ENCODE results near the gene MESP2. TPM values are rescaled to one million over a fixed set of nuclear protein-coding genes. Genes with fewer than 3 reads are reported as not detected.

The MESP2 gene
- total RNA-seq, 2 experiments from 2014 or later = not detected

DNA sequence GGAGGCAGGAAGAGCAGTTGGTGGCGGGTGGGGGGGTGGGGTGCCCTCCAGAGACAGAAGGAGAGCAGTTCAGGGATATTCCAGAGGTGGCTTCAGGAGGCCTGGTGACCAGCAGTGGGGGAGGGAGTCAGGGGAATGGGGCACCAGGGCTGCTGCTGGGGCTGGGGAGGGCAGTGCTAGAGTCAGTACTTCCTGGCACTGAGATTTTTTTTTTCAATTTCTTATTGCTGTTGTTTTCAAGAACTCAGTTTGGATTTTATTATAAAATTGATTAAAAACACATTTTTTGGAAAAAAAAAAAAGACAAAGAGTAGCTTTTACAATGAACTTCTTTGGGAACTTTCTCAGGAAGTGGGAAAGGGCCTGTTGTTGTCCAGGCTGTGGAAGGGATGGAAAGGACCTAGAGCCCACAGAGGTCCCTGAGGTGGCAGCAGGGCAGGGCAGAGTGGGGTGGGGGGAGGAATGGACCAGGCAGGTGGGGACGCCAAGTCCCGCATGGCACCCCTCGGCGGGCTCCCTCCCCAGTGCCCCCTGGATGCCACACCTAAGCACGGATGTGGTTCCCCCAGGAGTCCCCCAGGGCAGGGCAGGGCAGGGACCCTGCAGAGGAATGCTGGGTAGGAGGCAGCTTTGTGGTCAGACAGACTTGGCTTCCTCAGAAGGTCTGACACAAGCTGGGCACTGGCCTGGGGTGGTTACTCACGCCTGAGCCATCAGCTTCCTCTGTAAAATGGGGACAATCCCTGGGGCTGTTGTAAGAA is 47.0 kb downstream of the MESP2 start:
- no peaks in the 10 kb centered on the region for H3K9me2 ChIP-seq (ENCODE audit: insufficient read depth, low read length)
- H3K9me3 ChIP-seq (ENCODE audit: low read length) = no peaks in the 10 kb centered on the region
- TF ChIP-seq CTCF (conservative IDR thresholded peaks at IDR 0.05; ENCODE audit: low read length) (no peak), EZH2phosphoT487 (IDR thresholded peaks at IDR 0.05; ENCODE audit: borderline replicate concordance, low read depth, low read length) (no peak)
- H4K20me1 ChIP-seq (ENCODE audit: insufficient read depth, low read length) = no peaks in the 10 kb centered on the region
- intact Hi-C loops (cut with micrococcal nuclease; ENCODE audit: unreplicated experiment) = no loop called here
- DNase-seq (ENCODE audit: low spot score) = no peak
- ChIA-PET CTCF (ENCODE audit: unreplicated experiment) (no interaction called here), POLR2A (interaction anchor here (0.6 kb wide), 1 partner anchor 131 kb away, joined by 3 read pairs; no protein-coding TSS in a partner anchor)
- H3K4me3 ChIP-seq (ENCODE audit: low read depth, low read length, poor library complexity, severe bottlenecking) = no peak overlapping the region
- no peak overlapping the region for H3K4me2 ChIP-seq (ENCODE audit: low read length)
- H3K36me3 ChIP-seq (ENCODE audit: insufficient read depth, low read length) = no peaks in the 10 kb centered on the region
- BruUV-seq (replicated peaks) = no TSS peak
- H3K27ac ChIP-seq (ENCODE audit: low read depth, low read length, poor library complexity, severe bottlenecking) = no peak overlapping the region
- no peaks in the 10 kb centered on the region for H3K4me1 ChIP-seq (ENCODE audit: insufficient read depth, low read length, poor library complexity, severe bottlenecking)
- H2AFZ ChIP-seq (ENCODE audit: low read length) = no peak overlapping the region
- no peaks in the 10 kb centered on the region for H3K79me2 ChIP-seq (ENCODE audit: insufficient read depth, low read depth, low read length)

DNA sequence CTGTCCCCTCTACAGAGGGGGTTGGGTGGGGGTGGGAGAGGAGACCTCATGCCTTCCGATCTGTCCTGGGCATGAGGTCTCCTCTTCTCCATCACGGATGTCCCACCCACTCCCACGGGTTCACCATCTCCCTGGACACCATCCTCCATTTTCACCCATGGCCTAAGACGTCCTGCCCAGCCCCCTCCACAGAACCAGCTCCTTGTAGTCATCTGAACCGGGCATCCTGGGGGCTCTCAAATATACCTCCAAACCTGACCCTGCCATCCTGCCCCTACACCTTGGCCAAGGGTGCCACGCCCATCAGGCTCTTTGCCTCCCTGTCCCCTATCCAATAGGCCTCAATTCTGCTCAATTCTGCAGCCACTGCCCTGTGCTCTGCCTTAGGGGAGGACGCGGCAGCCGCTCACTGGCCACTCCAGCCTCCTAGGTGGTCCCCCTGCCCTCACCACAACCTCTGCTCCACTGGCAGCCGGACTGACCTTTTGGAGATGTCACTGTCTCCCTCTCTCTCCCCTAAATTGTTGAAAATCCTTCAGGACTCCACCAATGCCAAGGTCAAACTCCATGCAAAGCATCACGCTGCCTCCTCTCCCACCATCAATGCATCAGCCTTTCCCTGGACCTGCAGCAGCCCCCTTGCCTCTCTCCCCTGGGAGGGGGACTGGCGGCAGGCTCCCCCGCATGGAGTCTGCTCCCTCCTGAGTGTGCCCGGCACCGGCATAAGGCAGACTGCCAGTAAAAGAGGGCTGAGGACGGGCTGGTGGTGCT is 47.9 kb downstream of the MESP2 start:
- no peak overlapping the region for H3K4me2 ChIP-seq (ENCODE audit: low read length)
- BruUV-seq (replicated peaks) = no TSS peak
- no peaks in the 10 kb centered on the region for H4K20me1 ChIP-seq (ENCODE audit: insufficient read depth, low read length)
- no peak for DNase-seq (ENCODE audit: low spot score)
- H3K9me2 ChIP-seq (ENCODE audit: insufficient read depth, low read length) = no peaks in the 10 kb centered on the region
- H3K4me3 ChIP-seq (ENCODE audit: low read depth, low read length, poor library complexity, severe bottlenecking) = no peak overlapping the region
- H3K36me3 ChIP-seq (ENCODE audit: insufficient read depth, low read length) = no peaks in the 10 kb centered on the region
- H3K9me3 ChIP-seq (ENCODE audit: low read length) = no peaks in the 10 kb centered on the region
- no peak overlapping the region for H2AFZ ChIP-seq (ENCODE audit: low read length)
- H3K79me2 ChIP-seq (ENCODE audit: insufficient read depth, low read depth, low read length) = no peaks in the 10 kb centered on the region
- ChIA-PET POLR2A (no interaction called here), CTCF (ENCODE audit: unreplicated experiment) (no interaction called here)
- H3K4me1 ChIP-seq (ENCODE audit: insufficient read depth, low read length, poor library complexity, severe bottlenecking) = no peaks in the 10 kb centered on the region
- intact Hi-C loops (cut with micrococcal nuclease; ENCODE audit: unreplicated experiment) = no loop called here
- no peak overlapping the region for H3K27ac ChIP-seq (ENCODE audit: low read depth, low read length, poor library complexity, severe bottlenecking)
- TF ChIP-seq EZH2phosphoT487 (IDR thresholded peaks at IDR 0.05; ENCODE audit: borderline replicate concordance, low read depth, low read length) (no peak), CTCF (conservative IDR thresholded peaks at IDR 0.05; ENCODE audit: low read length) (no peak)

- no peak overlapping the region for H2AFZ ChIP-seq (ENCODE audit: low read length)
- no peaks in the 10 kb centered on the region for H3K36me3 ChIP-seq (ENCODE audit: insufficient read depth, low read length)
- no peaks in the 10 kb centered on the region for H3K4me1 ChIP-seq (ENCODE audit: insufficient read depth, low read length, poor library complexity, severe bottlenecking)
- no peak overlapping the region for H3K4me2 ChIP-seq (ENCODE audit: low read length)
- H4K20me1 ChIP-seq (ENCODE audit: insufficient read depth, low read length) = no peaks in the 10 kb centered on the region
- H3K9me3 ChIP-seq (ENCODE audit: low read length) = no peaks in the 10 kb centered on the region
- ChIA-PET CTCF (ENCODE audit: unreplicated experiment) (no interaction called here), POLR2A (no interaction called here)
- intact Hi-C loops (cut with micrococcal nuclease; ENCODE audit: unreplicated experiment) = no loop called here
- H3K79me2 ChIP-seq (ENCODE audit: insufficient read depth, low read depth, low read length) = no peaks in the 10 kb centered on the region
- H3K27ac ChIP-seq (ENCODE audit: low read depth, low read length, poor library complexity, severe bottlenecking) = no peak overlapping the region
- BruUV-seq (replicated peaks) = no TSS peak
- H3K4me3 ChIP-seq (ENCODE audit: low read depth, low read length, poor library complexity, severe bottlenecking) = no peak overlapping the region
- H3K9me2 ChIP-seq (ENCODE audit: insufficient read depth, low read length) = no peaks in the 10 kb centered on the region
- no peak for DNase-seq (ENCODE audit: low spot score)
- TF ChIP-seq EZH2phosphoT487 (IDR thresholded peaks at IDR 0.05; ENCODE audit: borderline replicate concordance, low read depth, low read length) = no peak
- TF ChIP-seq CTCF (conservative IDR thresholded peaks at IDR 0.05; ENCODE audit: low read length) = no peak
These were observed 48.4 kb downstream of the MESP2 start for GRCh38 chr15:89824607-89824867.

Data from OCI-LY7 (cell line).